HG02870 (cell line): ENCODE measurements around the gene PSMD1.
A peak's percentile ranks its signal among the peaks of the same experiment; 100 is the strongest.
"Not testable (repeated sequence)": the region's sequence is repeated elsewhere in the genome, so short reads cannot be mapped to it uniquely, and the experiment has no call there.

Experiments
- ATAC-seq: cut with Tn5 transposase; IDR thresholded peaks from one replicate; pipeline ENCODE4 v1.9.1; 2021; ENCODE audit warnings: mild to moderate bottlenecking, moderate library complexity; ENCODE audit not compliant: unreplicated experiment

The PSMD1 gene

DNA sequence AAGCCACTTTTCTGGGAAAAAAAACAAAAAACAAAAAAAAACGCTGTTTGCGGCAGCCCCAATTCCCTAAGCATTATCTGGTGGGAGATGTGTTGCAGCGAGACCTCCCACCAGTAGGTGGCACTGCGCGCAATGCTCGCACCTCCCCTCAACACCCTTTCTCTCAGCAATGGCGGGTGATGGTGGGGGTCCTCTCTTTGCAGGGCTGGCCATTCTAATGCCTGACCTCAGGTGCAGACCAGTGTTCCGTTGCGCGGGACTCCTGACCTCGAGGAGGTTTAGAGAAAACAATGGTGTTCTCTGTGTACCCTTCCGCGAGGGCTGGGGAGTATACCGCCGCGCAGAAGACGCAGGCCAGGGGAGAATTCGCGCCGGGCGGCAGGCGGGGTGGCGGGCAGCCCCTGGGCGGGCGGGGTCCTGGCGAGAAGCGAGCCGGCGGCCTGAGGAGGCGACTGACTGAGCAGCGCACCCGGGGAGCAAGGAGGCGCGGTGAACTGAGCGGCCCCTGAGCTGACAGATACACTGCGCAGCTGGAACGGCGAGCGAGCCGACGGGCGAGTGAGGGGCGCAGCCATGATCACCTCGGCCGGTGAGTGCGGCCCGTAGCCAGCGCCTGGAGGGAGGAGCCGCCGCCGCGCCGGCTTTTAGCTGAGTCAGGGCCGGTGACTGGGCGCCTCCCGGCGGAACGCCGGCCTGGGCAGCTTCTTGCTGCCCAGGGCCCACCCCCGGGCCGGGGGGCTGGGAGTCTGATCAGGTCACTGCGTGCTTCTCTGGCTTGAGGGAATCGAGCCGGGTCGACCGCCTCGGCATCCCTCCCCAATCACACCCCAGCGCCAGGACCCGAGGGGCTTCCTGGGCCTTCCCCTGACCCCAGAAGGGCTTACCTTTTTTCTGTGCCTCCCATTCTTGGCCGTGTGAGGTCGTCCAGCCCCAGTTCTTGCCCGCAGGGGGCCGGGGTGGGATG lies at the start of gene PSMD1:
Gene PSMD1 (plus strand): TSS at position 415 of the 964 bp plus-strand sequence. CDS start 159 bp downstream, at position 574.
- ATAC-seq, result peak; percentile 62

- ATAC-seq, result no peak
Observed at GRCh38 chr2:231007286-231008098, 49.2 kb upstream of the PSMD1 start.

DNA sequence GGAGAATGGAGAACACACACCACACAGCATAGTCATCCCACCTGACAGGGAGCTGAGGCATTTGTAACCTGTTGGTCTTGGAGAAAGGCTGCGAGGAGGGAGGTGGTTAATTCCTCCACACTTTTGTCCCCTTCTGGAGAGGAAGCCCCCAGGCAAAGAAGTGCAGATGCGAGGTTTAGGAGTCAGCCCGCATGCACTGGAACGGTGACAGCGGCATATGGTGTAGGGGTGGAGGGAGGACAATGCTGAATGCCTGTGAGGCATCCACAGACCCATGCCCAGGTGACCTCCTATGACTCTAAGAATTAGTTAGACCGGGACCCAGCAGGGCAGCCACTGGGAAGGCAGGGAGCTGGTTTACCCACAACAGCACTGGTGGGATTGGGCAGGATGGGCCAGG lies 48.5 kb upstream of the PSMD1 start:
- no peak for ATAC-seq

DNA sequence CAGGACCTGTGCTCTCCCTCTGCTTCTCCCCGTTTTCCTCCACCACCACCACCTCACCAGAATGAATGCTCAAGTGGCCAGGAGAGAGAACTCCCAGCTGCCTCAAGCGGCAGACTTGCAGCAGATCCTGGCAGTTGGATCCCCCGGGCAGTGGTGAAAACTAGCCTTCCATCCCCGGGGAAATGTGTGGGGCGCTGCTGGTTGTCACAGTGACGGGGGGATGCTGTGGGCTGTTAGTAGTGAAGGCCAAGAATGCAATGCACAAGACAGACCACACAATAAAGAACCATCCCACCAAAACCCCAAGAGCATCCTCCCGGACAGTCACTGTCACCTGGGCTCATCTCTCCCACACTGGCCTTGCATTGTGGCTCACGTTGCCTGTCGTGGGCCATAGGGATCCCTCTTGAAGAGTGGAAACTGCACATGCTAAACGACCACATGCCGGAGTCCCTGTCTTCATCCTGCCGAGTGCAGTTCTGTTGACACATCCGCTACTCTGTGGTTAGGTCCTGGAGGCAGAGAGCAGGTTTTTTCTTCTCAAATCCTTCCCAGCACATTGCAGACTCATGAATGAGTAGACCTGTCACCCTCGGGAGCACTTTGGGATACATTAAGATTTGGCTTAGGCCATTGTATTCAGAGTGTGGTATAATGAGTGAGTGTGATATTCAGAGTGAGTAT lies 47.3 kb upstream of the PSMD1 start:
- ATAC-seq, result no peak

- ATAC-seq, result no peak
Observed at GRCh38 chr2:231010201-231010730, 46.4 kb upstream of the PSMD1 start.

GRCh38 chr2:231011526-231011925 lies 45.1 kb upstream of the PSMD1 start:
- ATAC-seq, result no peak

GRCh38 chr2:231012463-231012862 lies 44.2 kb upstream of the PSMD1 start:
- no peak for ATAC-seq

DNA sequence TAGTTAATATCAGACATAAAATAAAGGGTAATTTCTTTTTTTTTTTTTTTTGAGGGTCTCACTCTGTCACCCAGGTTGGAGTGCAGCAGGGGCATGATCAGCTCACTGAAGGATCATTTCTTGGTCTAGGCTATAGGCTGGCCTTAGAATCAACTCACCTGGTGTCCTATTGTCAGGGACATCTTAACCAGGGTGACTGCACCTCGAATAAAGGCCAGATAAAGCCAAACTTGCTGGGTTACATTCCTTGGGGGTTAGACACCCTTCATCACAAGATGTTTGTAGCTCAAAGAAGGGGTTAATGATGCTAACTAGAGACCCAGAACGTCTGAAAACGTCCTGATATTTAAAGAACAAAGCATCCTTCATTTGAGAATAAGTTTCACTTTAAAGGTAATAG lies 42.8 kb upstream of the PSMD1 start:
- no peak for ATAC-seq

DNA sequence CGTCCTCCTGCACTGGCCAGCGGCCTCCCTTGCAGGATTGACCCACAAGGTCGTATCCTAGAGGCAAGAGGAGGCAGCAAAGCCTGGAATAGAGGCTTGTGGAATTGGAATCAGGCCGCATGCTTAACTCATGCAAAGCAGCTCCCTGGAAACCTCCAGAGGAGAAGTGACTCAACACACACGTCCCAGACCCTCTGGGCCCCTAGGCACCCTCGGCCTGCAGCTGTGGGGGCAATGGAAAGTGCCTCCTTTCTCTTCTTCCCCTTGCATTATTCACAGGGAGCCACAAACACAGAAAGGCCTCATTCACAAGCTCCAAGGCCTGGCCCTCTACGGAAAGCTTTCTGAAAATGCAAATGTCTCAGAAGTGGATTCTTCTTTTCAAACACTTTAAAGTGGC lies 41.2 kb upstream of the PSMD1 start:
- no peak for ATAC-seq

GRCh38 chr2:231015926-231016325 lies 40.7 kb upstream of the PSMD1 start:
- ATAC-seq, result no peak

DNA sequence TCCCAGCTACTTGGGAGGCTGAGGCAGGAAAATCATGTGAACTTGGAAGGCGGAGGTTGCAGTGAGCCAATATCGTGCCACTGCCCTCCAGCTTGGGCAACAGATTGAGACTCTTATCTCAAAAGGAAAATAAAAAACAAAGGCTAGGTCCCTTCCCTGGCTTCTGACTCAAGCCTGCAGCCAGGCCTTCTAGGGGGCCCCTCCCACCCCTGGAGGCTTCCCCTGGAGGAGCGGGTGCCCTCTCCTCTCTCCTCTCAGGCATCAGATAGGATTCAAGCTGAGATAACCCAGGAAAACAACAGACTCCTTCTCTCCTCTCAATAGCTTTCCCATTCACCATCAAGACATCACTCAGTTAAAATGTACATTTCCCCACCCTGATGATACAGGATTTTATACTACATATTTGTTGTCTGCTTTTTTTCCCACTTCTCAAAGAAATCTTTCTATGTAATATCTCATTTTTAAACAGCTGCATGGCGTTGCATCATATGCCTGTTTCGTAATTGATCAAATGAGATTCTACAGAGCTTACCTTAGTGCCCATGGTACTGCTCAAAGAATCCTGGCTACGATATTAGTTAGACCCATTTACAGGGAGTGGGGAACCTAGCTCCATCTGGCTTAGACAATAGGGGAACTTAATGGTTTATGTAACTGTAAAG lies 40.0 kb upstream of the PSMD1 start:
- no peak for ATAC-seq

- no peak for ATAC-seq
Observed at GRCh38 chr2:231017231-231017598, 39.5 kb upstream of the PSMD1 start.

- ATAC-seq, result no peak
Observed at GRCh38 chr2:231018184-231018583, 38.5 kb upstream of the PSMD1 start.

DNA sequence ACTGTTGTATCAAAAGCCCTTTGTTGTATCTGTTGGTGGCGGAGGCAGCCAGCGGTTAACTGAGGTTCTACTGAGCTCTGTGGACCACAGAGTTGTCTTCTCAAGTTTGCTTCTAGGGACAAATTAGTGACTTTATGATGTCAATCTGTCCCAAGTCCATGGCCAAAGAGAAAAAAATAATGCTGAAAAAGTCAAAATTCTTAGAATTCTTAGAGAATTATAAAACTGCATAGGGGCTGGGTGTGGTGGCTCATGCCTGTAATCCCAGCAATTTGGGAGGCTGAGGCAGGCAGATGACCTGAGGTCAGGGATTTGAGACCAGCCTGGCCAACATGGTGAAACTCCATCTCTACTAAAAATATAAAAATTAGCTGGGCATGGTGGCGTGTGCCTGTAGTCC lies 31.6 kb upstream of the PSMD1 start:
- not testable (repeated sequence) for ATAC-seq

DNA sequence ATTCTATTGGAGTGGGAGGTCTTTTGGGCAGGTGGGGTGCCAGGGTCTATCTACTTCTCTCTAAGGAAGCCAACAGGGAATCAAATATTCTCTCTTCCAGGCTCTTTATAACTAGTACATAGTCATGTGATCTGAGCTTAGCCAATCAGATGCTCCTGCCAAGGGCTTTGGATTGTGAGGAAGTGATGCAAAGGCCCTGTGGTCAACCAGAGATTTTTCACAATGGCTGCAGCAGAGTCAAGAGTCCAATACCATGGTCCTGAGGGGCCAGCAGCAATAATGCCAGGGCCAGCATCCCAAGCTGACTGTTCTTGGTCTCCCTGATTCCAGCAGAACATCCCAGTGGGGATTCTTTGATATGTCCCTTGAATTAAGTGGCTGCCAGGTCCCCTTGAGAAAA lies 27.8 kb upstream of the PSMD1 start:
- no peak for ATAC-seq

DNA sequence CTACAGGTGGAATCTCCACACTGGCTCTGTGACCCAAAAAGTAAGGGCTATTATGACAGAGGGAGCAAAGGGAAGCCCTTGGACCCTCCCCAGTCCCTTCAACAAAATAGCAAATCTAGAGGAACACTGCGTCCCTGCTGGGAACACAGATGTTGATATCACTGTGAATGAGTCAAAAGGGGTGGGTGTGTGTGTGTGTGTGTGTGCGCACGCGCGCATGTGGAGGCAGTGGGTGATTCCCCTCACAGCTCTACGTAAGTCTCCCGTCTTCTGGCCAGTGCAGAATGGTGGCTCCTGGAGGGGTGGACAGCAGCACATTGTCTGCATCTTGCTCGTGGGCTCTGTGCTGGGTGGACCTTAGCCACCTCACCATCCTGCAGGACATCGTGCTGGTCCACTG lies 27.1 kb upstream of the PSMD1 start:
- ATAC-seq, result no peak

DNA sequence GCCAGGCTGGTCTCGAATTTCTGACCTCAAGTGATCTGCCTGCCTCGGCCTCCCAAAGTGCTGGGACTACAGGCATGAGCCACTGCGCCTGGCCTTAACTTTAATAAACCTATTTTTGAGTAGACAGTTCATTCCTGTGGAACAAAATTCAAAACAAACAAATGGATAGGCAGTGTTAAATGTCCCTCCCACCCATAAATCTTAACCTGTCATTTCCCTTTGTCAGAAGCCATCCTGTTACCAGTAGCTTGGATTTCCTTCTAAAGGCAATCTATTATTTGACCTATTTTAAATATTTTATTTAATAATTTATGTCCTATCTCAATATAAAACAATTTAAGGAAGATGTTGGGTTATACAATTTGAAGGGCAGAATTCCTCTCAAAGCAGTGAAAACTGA lies 25.9 kb upstream of the PSMD1 start:
- no peak for ATAC-seq

DNA sequence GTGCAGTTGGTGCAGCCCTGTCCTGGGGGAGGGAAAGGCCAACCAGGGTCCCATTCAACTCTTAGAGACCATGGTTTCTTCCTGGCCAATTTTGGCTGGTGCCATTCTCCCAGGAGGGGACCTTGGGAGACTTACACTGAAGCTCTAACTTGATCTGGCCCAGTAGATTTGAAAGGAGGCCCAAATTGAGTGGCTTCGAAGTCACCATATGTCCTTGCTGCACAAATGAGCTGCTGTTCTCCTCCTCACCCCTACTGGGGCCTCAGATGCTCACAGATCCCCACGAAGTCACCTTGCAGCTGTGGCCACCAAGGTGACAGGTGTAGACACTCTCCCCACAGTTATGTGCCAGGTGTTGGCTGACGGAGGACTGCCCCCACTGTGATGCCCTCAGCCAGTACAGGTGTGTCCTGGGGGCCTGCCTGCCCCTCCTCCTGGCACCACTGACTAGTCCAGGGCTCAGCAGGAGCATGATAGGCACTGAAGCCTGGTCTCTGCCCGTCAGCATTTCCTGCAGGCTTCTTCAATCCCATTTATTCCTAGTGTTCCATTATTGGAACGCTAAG lies 24.0 kb upstream of the PSMD1 start:
- ATAC-seq, result no peak

DNA sequence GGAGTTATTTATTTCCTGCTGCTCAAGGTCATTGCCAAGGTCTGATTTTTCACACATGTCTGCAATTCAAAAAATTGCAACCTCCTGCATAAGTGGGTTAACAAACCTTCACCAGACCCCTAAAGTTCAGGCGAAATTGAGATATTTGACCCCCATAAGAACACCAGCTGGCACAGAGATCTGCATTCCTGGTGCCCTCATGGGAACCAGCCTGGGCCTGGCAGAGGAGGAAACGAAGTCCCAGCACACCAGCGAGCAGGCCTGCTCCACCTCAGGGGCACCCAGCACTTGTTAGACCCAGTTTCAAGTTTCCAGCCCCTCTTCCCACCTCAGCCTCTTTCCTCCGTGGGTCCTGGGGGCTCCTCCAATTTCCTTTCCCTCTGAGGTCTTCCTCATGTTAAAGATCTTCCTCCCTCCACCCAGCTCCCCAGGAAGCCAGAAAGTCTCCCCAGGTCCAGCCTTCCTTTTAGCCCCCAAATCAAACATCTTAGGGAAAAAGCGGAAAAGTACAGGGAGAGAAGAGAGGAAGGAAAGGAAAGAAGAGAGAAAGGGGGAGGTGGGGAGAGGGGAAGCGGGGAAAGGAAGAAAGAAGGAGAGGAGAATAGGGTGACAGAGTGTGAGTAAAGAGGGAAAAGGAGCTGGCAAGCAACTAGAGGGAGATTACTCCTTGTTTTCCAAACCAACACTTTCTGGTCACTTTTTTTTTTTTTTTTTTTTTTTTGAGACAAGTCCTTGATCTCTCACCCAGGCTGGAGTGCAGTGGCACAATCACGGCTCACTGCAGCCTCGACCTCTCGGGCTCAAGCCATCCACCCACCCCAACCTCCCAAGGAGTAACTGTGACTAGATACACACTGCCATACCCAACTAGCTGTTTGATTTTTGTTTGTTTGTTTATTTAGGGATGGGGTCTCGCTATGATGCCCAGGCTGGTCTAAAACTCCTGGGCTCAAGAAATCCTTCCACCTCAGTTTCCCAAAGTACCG lies 23.2 kb upstream of the PSMD1 start:
- no peak for ATAC-seq
